CD4-positive, alpha-beta T cell treated with Interferon alpha-2 for 1 hour (primary cell): Measurements from ENCODE around the gene KIAA1210.
"Not testable (repeated sequence)": the region's sequence is repeated elsewhere in the genome, so short reads cannot be mapped to it uniquely, and the experiment has no call there.

Source experiments
- DNase-seq, 2 donors: peaks; one replicate each; pipeline ENCODE4 v3.0.0-alpha.2; 2020 to 2022

The KIAA1210 gene

GRCh38 chrX:119030990-119031389 is 96.6 kb downstream of the KIAA1210 start:
- DNase-seq, result no peak

GRCh38 chrX:119029656-119030055 is 98.0 kb downstream of the KIAA1210 start:
- not testable (repeated sequence) for DNase-seq

- no peak for DNase-seq
Measured at GRCh38 chrX:119028733-119029330, 98.8 kb downstream of the KIAA1210 start.
